ENCODE results near the gene B3GNT9.

DNA sequence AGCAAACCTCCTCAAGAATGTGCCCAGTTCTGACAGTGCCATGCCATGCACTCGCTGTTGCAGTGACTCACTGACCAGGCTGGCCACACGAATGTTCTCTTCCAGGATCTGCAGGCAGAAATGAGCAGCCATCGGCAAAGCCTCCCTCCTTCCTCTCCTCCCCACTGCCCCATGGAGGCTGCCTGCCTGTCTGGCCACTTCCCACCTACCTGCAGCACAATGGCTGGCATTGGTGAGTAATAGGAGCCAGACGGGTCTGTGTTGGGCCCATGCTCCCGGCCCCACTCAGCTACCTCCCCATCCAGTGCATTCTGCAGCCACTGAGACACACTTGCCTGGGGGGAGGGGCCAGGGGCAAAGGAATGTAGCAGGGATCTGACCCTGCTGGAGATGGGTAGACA lies 35.8 kb upstream of the B3GNT9 start:
- TF ChIP-seq CTCF (IDR thresholded peaks at IDR 0.05; ENCODE audit: low read length), result no peak
- no peak for TF ChIP-seq EZH2 (optimal IDR thresholded peaks at IDR 0.05; ENCODE audit: low read depth, low read length)
